Glutamatergic neuron (in vitro differentiated cells): ENCODE data around the gene RS1. TPM values are rescaled to one million over a fixed set of nuclear protein-coding genes. Genes with fewer than 3 reads are reported as not detected.

Experiments used
- DNase-seq: peaks from one replicate; pipeline ENCODE4 v3.0.0; 2022
- H3K27ac Mint-ChIP-seq: one replicate; pipeline ENCODE4 v1.8.0; 2020; ENCODE audit warnings: mild to moderate bottlenecking, mixed read lengths, inconsistent platforms; ENCODE audit not compliant: unreplicated experiment
- H3K27me3 Mint-ChIP-seq: one replicate; pipeline ENCODE4 v1.8.0; 2020; ENCODE audit warnings: mild to moderate bottlenecking, moderate library complexity, mixed read lengths, inconsistent platforms; ENCODE audit not compliant: unreplicated experiment
- H3K36me3 Mint-ChIP-seq: one replicate; pipeline ENCODE4 v1.8.0; 2020; ENCODE audit warnings: mild to moderate bottlenecking, mixed read lengths, inconsistent platforms; ENCODE audit not compliant: unreplicated experiment
- H3K4me1 Mint-ChIP-seq: one replicate; pipeline ENCODE4 v1.8.0; 2020; ENCODE audit warnings: mild to moderate bottlenecking, low read depth, mixed read lengths, inconsistent platforms; ENCODE audit not compliant: unreplicated experiment
- H3K4me3 Mint-ChIP-seq: one replicate; pipeline ENCODE4 v1.8.0; 2020; ENCODE audit warnings: mild to moderate bottlenecking, mixed read lengths, inconsistent platforms; ENCODE audit not compliant: unreplicated experiment
- H3K9me3 Mint-ChIP-seq: one replicate; pipeline ENCODE4 v1.8.0; 2020; ENCODE audit warnings: mild to moderate bottlenecking, moderate library complexity, mixed read lengths, inconsistent platforms; ENCODE audit not compliant: unreplicated experiment
- total RNA-seq: library from RNA; stranded (reverse); fragmentation: NEBNext Ultra II Directional; extraction: Animal tissue kit (Norgen Biotek cat#: 25700); gene quantifications from one replicate; pipeline ENCODE4 v1.2.1, GENCODE V29; 2021; ENCODE audit not compliant: unreplicated experiment
- TF ChIP-seq, protein P1 (sequence below): fragments of 200-600 bp; sonication (generic); IDR thresholded peaks from one replicate; pipeline ENCODE4 v1.5.0; 2021; ENCODE audit not compliant: partially characterized antibody, unreplicated experiment

The RS1 gene
- total RNA-seq, 1 donor from 2014 or later = not detected

DNA sequence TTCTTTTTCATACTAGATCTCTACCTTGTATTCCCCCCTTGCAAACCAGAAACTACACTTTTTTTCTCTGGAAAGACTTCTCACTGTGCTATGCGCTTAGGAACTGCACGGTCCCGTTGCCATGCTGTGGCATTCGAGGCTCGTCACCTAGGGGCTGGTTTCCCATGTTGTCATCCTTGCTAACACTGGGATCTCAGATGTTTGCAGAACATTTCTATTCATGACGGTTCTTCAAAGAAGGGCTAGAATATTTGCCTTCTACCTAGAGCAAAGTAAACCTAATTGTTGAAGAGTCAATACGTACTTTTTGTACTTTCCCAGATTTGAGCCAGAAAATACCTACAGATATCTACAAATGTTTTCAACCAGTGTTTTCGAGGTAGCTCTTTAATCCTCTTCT, 41.0 kb downstream of the RS1 start:
- TF ChIP-seq, protein P1, sequence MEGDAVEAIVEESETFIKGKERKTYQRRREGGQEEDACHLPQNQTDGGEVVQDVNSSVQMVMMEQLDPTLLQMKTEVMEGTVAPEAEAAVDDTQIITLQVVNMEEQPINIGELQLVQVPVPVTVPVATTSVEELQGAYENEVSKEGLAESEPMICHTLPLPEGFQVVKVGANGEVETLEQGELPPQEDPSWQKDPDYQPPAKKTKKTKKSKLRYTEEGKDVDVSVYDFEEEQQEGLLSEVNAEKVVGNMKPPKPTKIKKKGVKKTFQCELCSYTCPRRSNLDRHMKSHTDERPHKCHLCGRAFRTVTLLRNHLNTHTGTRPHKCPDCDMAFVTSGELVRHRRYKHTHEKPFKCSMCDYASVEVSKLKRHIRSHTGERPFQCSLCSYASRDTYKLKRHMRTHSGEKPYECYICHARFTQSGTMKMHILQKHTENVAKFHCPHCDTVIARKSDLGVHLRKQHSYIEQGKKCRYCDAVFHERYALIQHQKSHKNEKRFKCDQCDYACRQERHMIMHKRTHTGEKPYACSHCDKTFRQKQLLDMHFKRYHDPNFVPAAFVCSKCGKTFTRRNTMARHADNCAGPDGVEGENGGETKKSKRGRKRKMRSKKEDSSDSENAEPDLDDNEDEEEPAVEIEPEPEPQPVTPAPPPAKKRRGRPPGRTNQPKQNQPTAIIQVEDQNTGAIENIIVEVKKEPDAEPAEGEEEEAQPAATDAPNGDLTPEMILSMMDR = no peak
- Mint-ChIP-seq H3K27ac (no peak overlapping the region), H3K4me3 (no peak overlapping the region), H3K4me1 (peaks cover 4% of the 10 kb centered on the region), H3K36me3 (no peaks in the 10 kb centered on the region), H3K27me3 (no peaks in the 10 kb centered on the region), H3K9me3 (peaks cover 1% of the 10 kb centered on the region)
- DNase-seq = no peak

DNA sequence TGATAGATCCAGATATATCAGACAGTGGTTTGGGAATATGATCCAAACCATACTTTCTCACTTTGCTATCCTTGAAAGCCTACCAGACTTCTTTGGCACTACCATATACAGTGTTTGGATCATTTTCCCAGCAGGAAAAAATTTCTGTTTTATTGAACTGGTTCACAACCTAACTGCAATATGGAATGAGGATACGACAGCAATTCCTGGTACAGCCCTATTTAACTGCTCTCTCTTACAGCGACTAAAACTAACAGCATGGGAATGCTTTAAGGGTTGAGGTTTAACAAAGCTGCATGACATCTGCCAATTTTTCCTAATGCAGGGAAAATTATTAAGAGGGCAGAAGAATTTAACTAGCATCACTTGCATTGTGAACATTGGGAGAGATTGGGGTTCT, 47.3 kb downstream of the RS1 start:
- no peak for DNase-seq
- TF ChIP-seq, protein P1 = no peak
- no peaks in the 10 kb centered on the region for H3K36me3 Mint-ChIP-seq
- no peak overlapping the region for H3K4me3 Mint-ChIP-seq
- H3K4me1 Mint-ChIP-seq = peaks cover 5% of the 10 kb centered on the region
- H3K27me3 Mint-ChIP-seq = no peaks in the 10 kb centered on the region
- H3K9me3 Mint-ChIP-seq = peaks cover 2% of the 10 kb centered on the region
- H3K27ac Mint-ChIP-seq = no peak overlapping the region

GRCh38 chrX:18620349-18620748, 51.6 kb downstream of the RS1 start:
- peaks cover 4% of the 10 kb centered on the region for H3K27me3 Mint-ChIP-seq
- H3K36me3 Mint-ChIP-seq = no peaks in the 10 kb centered on the region
- H3K4me1 Mint-ChIP-seq = peaks cover 22% of the 10 kb centered on the region
- H3K27ac Mint-ChIP-seq = no peak overlapping the region
- no peak overlapping the region for H3K4me3 Mint-ChIP-seq
- DNase-seq = no peak
- TF ChIP-seq, protein P1 = no peak
- H3K9me3 Mint-ChIP-seq = peaks cover 8% of the 10 kb centered on the region

GRCh38 chrX:18619288-18619687, 52.6 kb downstream of the RS1 start:
- Mint-ChIP-seq H3K36me3 (no peaks in the 10 kb centered on the region), H3K27ac (no peak overlapping the region), H3K9me3 (peaks cover 6% of the 10 kb centered on the region), H3K27me3 (peaks cover 4% of the 10 kb centered on the region), H3K4me1 (peaks cover 22% of the 10 kb centered on the region), H3K4me3 (no peak overlapping the region)
- TF ChIP-seq, protein P1 = no peak
- no peak for DNase-seq

GRCh38 chrX:18617407-18617750, 54.5 kb downstream of the RS1 start:
- H3K27me3 Mint-ChIP-seq = peaks cover 4% of the 10 kb centered on the region
- H3K4me3 Mint-ChIP-seq = no peak overlapping the region
- H3K9me3 Mint-ChIP-seq = peaks cover 6% of the 10 kb centered on the region

More at GRCh38 chrX:18617407-18617750, 54.5 kb downstream of the RS1 start:
- Mint-ChIP-seq H3K27ac (peak overlapping the region; percentile 78), H3K36me3 (no peaks in the 10 kb centered on the region), H3K4me1 (peaks cover 22% of the 10 kb centered on the region)
- no peak for DNase-seq
- TF ChIP-seq, protein P1 = no peak
